ENCODE measurements around the gene RBM8A.

DNA sequence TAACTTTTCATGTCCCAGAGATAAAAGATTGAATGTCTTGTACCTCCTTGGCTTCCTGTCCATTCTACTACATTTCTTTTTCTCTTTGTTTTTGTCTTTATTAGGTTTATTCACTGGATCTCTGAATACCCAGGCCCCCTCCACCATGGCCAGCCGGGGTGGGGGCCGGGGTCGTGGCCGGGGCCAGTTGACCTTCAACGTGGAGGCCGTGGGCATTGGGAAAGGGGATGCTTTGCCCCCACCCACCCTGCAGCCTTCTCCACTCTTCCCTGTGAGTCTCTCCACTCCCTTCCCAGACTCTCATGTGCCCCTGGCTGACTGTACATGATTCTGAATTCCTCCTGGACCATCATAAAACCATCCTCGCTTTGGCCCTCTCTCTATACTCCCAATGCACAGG is 47.4 kb upstream of the RBM8A start:
- TF ChIP-seq, protein P1, sequence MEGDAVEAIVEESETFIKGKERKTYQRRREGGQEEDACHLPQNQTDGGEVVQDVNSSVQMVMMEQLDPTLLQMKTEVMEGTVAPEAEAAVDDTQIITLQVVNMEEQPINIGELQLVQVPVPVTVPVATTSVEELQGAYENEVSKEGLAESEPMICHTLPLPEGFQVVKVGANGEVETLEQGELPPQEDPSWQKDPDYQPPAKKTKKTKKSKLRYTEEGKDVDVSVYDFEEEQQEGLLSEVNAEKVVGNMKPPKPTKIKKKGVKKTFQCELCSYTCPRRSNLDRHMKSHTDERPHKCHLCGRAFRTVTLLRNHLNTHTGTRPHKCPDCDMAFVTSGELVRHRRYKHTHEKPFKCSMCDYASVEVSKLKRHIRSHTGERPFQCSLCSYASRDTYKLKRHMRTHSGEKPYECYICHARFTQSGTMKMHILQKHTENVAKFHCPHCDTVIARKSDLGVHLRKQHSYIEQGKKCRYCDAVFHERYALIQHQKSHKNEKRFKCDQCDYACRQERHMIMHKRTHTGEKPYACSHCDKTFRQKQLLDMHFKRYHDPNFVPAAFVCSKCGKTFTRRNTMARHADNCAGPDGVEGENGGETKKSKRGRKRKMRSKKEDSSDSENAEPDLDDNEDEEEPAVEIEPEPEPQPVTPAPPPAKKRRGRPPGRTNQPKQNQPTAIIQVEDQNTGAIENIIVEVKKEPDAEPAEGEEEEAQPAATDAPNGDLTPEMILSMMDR (IDR thresholded peaks at IDR 0.05; ENCODE audit: low read depth, low read length, poor library complexity, severe bottlenecking) = no peak
- TF ChIP-seq EZH2phosphoT487 (IDR thresholded peaks at IDR 0.05; ENCODE audit: borderline replicate concordance, low read length) = no peak
